Neural cell (in vitro differentiated cells): ENCODE measurements around the gene METTL15.

ENCODE experiments used
- CTCF ChIP-seq: fragments of 450-650 bp; IDR thresholded peaks from 2 replicates; pipeline ENCODE4 v1.5.1; 2014; ENCODE audit warnings: antibody characterized with exemption, mild to moderate bottlenecking, moderate library complexity; ENCODE audit not compliant: poor library complexity, severe bottlenecking
- EZH2 ChIP-seq: fragments of 200-600, 300-800 bp; shearing (Covaris generic), sonication (generic); IDR thresholded peaks from 2 replicates; pipeline ENCODE4 v1.6.1; 2014; ENCODE audit warnings: antibody characterized with exemption, low read length, borderline replicate concordance, mild to moderate bottlenecking; ENCODE audit not compliant: insufficient read depth, poor library complexity, severe bottlenecking
- POLR2AphosphoS5 ChIP-seq: IDR thresholded peaks from 2 replicates; pipeline ENCODE4 v1.6.1; 2012
- RAD21 ChIP-seq: fragments of 450-650 bp; conservative IDR thresholded peaks from 2 replicates; pipeline ENCODE4 v1.6.1; 2014; ENCODE audit warnings: antibody characterized with exemption, mild to moderate bottlenecking, moderate library complexity
- REST ChIP-seq: IDR thresholded peaks from 2 replicates; pipeline ENCODE4 v1.6.1; 2012; ENCODE audit warnings: borderline replicate concordance
- SMC3 ChIP-seq: fragments of 450-650 bp; conservative IDR thresholded peaks from 2 replicates; pipeline ENCODE4 v1.6.1; 2014; ENCODE audit warnings: antibody characterized with exemption, mild to moderate bottlenecking, moderate library complexity; ENCODE audit not compliant: poor library complexity
- TAF1 ChIP-seq: IDR thresholded peaks from 2 replicates; pipeline ENCODE4 v1.6.1; 2012; ENCODE audit warnings: low read depth

GRCh38 chr11:28110108-28110820, 2.1 kb downstream of the METTL15 start:
- TF ChIP-seq REST (no peak), RAD21 (no peak), SMC3 (no peak), CTCF (no peak), EZH2 (no peak), POLR2AphosphoS5 (no peak), TAF1 (no peak)
